Small intestine (tissue), 7 donors: ENCODE measurements around the gene HUS1B. TPM values are rescaled to one million over a fixed set of nuclear protein-coding genes. Genes with fewer than 3 reads are reported as not detected.
A peak's percentile ranks its signal among the peaks of the same experiment; 100 is the strongest.

ENCODE experiments used
- DNase-seq, 2 donors: peaks; one replicate each; pipeline versions ENCODE4 v3.0.0 to v3.0.0-alpha.2; 2013
- FAIRE-seq: peaks from 2 replicates; lab custom pipeline; 2012; peaks lifted over from hg19 to GRCh38; lab: Jason Lieb, UNC
- H3K27ac ChIP-seq, 3 donors: one replicate each; pipeline ENCODE4 v1.5.1; 2013; ENCODE audit warnings: low read length in 2 of 3, mild to moderate bottlenecking in 2 of 3, control low read depth in 1 of 3, inconsistent platforms in 1 of 3, low read depth in 1 of 3, moderate library complexity in 1 of 3
- H3K27me3 ChIP-seq, 3 donors: one replicate each; pipeline ENCODE4 v1.6.1; 2013; ENCODE audit warnings: low read length in 3 of 3, inconsistent platforms in 1 of 3; ENCODE audit not compliant: control insufficient read depth in 3 of 3, insufficient read depth in 3 of 3
- H3K36me3 ChIP-seq, 3 donors: one replicate each; pipeline ENCODE4 v1.6.1; 2013; ENCODE audit warnings: low read length in 3 of 3, inconsistent platforms in 1 of 3, low read depth in 1 of 3, mild to moderate bottlenecking in 1 of 3, moderate library complexity in 1 of 3; ENCODE audit not compliant: control insufficient read depth in 3 of 3, insufficient read depth in 2 of 3
- H3K4me1 ChIP-seq, 3 donors: one replicate each; pipeline ENCODE4 v1.6.1; 2013; ENCODE audit warnings: low read length in 2 of 3, inconsistent platforms in 1 of 3, low read depth in 1 of 3, mild to moderate bottlenecking in 1 of 3, moderate library complexity in 1 of 3; ENCODE audit not compliant: control insufficient read depth in 3 of 3, insufficient read depth in 2 of 3
- H3K4me3 ChIP-seq, 3 donors: one replicate each; pipeline ENCODE4 v1.5.1; 2013; ENCODE audit warnings: low read length in 3 of 3, control low read depth in 1 of 3, inconsistent platforms in 1 of 3, low read depth in 1 of 3, mild to moderate bottlenecking in 1 of 3, moderate library complexity in 1 of 3
- H3K9me3 ChIP-seq, 2 donors: one replicate each; pipeline ENCODE4 v1.6.1; 2013; ENCODE audit warnings: low read depth in 1 of 2, low read length in 1 of 2; ENCODE audit not compliant: control insufficient read depth in 2 of 2, insufficient read depth in 1 of 2
- WGBS, 3 donors: extraction: QIAGEN DNeasy Blood & Tissue Kit; methylation state at CpG; one replicate each; pipeline ENCODE4 v1.1.7; 2013; 5-methylcytosine and 5-hydroxymethylcytosine counted together
- polyA plus RNA-seq, 4 donors: library from polyadenylated mRNA; stranded (reverse) in 3 of 4; unstranded in 1 of 4; fragments of 200-250 nt in 3 of 4; fragments of 120-200 nt in 1 of 4; gene quantifications; one replicate each; pipeline versions ENCODE4 v1.2.1 to v1.2.3, GENCODE V29; 2013
- donor health status: healthy with polysubstance abuse.
- donor health status: control.
- donor health status: control.
- donor health status: Bipolar disorder and iron deficiency.
- donor health status: healthy.

The HUS1B gene
- polyA plus RNA-seq, 4 donors, result 0.19 to 0.27 TPM; not detected in 2

DNA sequence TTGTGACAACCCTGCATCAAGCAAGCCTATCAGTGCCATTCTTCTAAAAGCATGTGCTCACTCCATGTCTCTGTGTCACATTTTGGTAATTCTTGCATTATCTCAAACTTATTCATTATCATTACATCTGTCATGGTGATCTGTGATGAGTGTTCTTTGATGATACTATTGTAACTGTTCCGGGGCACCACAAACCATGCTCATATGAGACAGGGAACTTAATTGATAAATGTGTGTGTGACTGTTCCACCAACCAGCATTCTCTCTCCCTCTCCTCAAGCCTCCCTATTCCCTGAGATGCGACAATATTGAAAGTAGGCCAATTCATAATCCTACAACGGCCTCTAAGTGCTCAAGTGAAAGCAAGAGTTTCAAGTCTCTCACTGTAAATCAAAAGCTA is 4.0 kb downstream of the HUS1B start:
- no peak for FAIRE-seq
- DNase-seq, result no peak
- Histone ChIP-seq H3K27me3 (no peaks in the 10 kb centered on the region), H3K4me3 (no peak overlapping the region), H3K36me3 (peaks cover 4 to 9% (median 6%) of the 10 kb centered on the region in 3 donors), H3K9me3 (no peaks in the 10 kb centered on the region), H3K27ac (peak overlapping the region in 1 of 3 donors; percentile 16), H3K4me1 (no peaks in the 10 kb centered on the region)
- WGBS, 3 donors, result 67 to 82% (median 71%) methylated on average over 3 of the region's 3 CpGs

DNA sequence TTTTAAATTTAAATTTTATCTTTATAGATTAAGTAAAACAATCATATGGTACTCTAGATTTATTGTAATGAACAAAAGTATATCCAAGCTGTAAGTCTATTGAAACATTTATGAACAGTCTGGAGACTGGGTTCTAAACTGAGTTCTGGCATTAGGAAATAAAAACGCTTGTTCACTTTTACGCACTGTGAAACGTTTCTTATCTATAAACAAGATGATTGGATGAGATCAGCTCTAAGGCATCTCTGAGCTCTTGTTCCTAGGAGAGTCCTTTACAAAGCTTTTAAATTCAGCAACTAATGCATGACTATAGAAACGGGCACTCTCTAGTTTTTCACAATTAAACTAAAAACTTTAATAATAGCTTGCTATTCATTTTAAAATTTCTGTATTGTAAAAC is 6.8 kb downstream of the HUS1B start:
- H3K36me3 ChIP-seq, result no peaks in the 10 kb centered on the region
- FAIRE-seq, result no peak
- WGBS, 3 donors, result 68 to 73% (median 73%) methylated on average over 4 of the region's 4 CpGs
- DNase-seq, result no peak
- no peak overlapping the region for H3K27ac ChIP-seq
- H3K4me1 ChIP-seq, result no peaks in the 10 kb centered on the region
- H3K9me3 ChIP-seq, result no peaks in the 10 kb centered on the region
- no peak overlapping the region for H3K4me3 ChIP-seq
- no peaks in the 10 kb centered on the region for H3K27me3 ChIP-seq

DNA sequence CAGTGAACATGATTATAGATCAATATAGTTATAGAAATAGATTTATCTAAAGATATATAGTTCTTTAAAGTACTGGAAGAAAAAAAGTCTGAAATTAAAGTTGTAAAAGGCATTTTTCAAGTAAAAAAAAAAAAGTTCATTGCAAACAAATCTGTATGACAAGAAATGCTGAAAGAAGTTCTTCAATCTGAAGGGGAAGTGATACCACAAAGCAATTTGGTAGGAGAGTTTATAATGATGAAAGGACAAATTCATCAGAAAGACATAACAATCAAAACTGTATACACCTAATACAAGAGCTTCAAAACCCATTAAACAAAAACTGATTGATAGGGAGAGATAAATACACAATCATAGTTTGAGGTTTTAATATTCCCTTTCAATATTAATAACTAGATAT is 14.1 kb downstream of the HUS1B start:
- Histone ChIP-seq H3K9me3 (peaks cover 0 to 4% of the 10 kb centered on the region in 2 donors), H3K4me3 (no peak overlapping the region), H3K27me3 (no peaks in the 10 kb centered on the region), H3K4me1 (no peaks in the 10 kb centered on the region), H3K27ac (no peak overlapping the region), H3K36me3 (no peaks in the 10 kb centered on the region)
- no peak for FAIRE-seq
- DNase-seq, result no peak

DNA sequence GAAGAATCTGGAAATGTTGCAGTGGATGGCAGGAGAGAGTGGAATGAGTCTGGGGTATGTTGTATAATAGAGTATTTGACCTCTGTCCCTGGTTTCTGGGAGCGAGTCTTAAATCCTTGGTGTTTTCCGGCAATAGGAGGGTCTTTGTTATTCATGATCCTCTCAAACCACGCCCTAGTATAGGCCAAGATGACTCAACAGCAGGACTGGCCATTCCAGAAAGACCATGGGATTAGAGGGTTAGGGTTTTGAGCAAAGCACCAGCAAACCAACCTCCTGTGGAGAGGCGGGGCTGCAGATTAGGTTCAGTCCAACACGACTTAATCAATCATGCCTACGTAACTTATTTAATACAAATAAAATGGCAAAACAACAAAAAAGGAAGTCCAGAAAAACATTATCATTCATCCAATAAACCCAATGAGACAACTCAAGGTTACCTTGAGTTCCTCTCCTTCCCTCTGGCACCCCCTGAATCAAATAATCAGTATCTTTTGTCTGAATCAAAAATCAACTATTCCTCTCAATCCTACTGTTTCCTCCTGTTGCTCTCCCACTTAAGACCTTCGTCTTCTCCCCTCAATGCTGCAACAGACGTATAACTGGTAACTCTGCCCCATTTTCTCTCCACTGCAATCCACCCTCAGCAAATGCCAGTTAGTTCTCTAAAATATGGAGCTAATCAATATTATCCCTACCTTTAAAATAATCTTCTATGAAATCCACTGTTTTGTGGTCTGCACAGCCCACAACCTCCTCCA is 15.5 kb downstream of the HUS1B start:
- H3K4me1 ChIP-seq, result no peaks in the 10 kb centered on the region
- H3K27ac ChIP-seq, result no peak overlapping the region
- no peak for FAIRE-seq
- H3K9me3 ChIP-seq, result peaks cover 0 to 4% of the 10 kb centered on the region in 2 donors
- peaks cover 0 to 2% (median 0%) of the 10 kb centered on the region in 3 donors for H3K36me3 ChIP-seq
- H3K4me3 ChIP-seq, result no peak overlapping the region
- WGBS, 3 donors, result 95 to 97% (median 96%) methylated on average over 8 of the region's 8 CpGs
- DNase-seq, result no peak
- no peaks in the 10 kb centered on the region for H3K27me3 ChIP-seq

DNA sequence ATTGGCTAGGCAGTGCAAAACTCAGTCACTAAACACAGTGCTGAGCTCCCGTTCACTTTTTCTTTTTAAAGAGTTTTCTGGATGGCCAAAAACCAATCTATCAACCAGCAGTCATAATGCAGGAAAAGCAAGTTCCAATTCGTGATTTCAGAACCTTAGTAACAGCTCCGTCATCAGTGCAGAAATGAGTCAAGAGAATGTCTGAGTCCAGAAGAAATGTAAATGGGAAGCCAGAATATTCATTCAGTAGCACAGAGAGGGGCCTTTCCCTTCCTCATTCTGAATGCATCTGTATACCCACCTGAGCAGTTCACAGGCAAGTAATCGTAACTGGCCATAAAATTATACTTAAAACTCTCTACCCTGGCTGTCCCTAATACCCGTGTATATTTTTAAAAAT is 20.4 kb downstream of the HUS1B start:
- Histone ChIP-seq H3K27me3 (no peaks in the 10 kb centered on the region), H3K4me1 (no peaks in the 10 kb centered on the region), H3K36me3 (peaks cover 2 to 5% (median 2%) of the 10 kb centered on the region in 3 donors), H3K27ac (no peak overlapping the region), H3K4me3 (no peak overlapping the region), H3K9me3 (peaks cover 0 to under 1% of the 10 kb centered on the region in 2 donors)
- no peak for DNase-seq
- no peak for FAIRE-seq
- WGBS, 3 donors, result 58 to 74% (median 59%) methylated on average over 5 of the region's 5 CpGs

DNA sequence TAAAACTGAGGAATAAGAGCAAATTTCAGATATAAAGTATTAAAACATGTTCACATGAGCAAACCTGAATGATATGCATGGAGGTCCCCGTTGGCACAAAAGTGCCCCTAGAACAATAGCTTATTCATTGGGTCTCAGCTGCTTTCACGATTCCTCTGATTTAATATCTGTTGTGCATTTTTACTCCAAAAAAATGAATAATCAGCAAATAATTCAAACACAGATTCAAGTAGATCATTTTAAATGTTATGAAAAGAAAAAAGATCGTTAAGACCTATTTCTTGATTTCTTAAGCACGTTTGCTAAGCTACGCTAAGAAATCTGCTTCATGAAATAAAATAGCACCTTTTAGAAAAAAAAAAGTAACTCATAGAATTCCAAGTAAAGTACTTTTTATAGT is 21.7 kb downstream of the HUS1B start:
- H3K9me3 ChIP-seq, result no peaks in the 10 kb centered on the region
- no peak overlapping the region for H3K4me3 ChIP-seq
- H3K36me3 ChIP-seq, result peaks cover 2 to 9% (median 2%) of the 10 kb centered on the region in 3 donors
- no peak for DNase-seq
- no peak for FAIRE-seq
- H3K4me1 ChIP-seq, result no peaks in the 10 kb centered on the region
- no peak overlapping the region for H3K27ac ChIP-seq
- 92 to 96% (median 94%) methylated on average over 5 of the region's 5 CpGs for WGBS, 3 donors
- no peaks in the 10 kb centered on the region for H3K27me3 ChIP-seq

DNA sequence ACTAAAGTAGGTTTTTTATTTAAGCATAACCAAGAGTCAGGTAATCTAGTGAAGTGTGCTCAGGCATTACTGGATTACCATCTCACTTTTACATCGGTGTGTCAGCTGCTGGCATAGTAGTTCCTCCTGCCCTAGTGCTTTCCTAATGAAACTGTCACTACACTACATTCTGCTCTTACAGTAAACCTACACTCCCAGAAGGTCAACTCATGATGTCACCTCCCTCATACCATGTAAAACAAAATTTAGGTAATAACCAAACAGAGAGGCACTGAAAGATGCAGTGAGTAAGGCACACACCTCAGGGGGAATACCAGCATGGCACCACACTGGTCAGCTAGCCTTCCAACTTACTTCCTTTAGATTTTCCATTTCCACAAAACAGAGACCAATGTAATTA is 23.3 kb downstream of the HUS1B start:
- H3K27me3 ChIP-seq, result no peaks in the 10 kb centered on the region
- H3K9me3 ChIP-seq, result no peaks in the 10 kb centered on the region
- WGBS, 3 donors, result 88 to 100% (median 88%) methylated on average over 1 of the region's 1 CpG
- peaks cover 2 to 9% (median 2%) of the 10 kb centered on the region in 3 donors for H3K36me3 ChIP-seq
- H3K4me1 ChIP-seq, result no peaks in the 10 kb centered on the region
- no peak overlapping the region for H3K27ac ChIP-seq
- H3K4me3 ChIP-seq, result no peak overlapping the region
- no peak for DNase-seq
- no peak for FAIRE-seq

DNA sequence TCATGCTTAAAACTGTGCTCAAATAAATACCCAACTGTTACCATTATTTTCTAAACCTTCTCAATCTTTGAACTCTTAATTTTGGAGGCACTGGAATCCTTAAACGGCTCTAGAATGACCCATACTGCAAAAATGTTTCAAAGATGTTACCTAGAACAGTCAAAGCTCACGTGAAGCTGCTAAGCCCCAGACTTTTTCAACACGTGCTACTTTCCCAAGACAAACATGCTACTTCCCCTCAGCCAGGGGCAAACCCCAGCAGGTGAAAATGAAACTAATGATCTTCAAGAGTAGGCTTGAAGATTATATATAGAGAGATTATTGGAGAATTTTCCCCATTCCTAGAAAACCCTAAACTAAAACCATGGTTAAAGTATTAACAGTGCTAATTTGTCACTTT is 28.1 kb downstream of the HUS1B start:
- no peaks in the 10 kb centered on the region for H3K9me3 ChIP-seq
- 65 to 82% (median 69%) methylated on average over 3 of the region's 3 CpGs for WGBS, 3 donors
- no peak overlapping the region for H3K4me3 ChIP-seq
- FAIRE-seq (no peak), DNase-seq (no peak)
- no peak overlapping the region for H3K27ac ChIP-seq
- H3K27me3 ChIP-seq, result no peaks in the 10 kb centered on the region
- no peaks in the 10 kb centered on the region for H3K4me1 ChIP-seq
- H3K36me3 ChIP-seq, result peaks cover 0 to 9% (median 0%) of the 10 kb centered on the region in 3 donors

DNA sequence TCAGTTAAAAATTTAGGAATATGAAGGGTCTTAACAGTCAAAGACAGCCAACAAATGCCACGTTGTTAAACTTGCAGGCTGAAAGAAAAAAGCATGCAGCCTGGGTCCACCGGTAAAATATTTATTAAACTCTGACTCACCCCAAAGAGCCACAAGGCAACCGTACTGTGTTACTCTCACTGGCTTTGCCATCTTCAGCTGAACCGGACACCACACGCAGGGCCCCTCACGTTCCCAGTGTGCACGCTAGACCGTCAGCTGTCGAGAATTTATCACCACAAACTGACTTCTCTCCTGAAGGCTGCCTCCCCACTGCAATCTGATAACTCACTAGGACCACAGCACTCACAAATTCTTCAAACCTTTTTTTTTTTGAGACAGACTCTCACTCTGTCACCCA is 30.7 kb downstream of the HUS1B start:
- DNase-seq, result no peak
- 83 to 95% (median 93%) methylated on average over 9 of the region's 9 CpGs for WGBS, 3 donors
- Histone ChIP-seq H3K27ac (no peak overlapping the region), H3K27me3 (no peaks in the 10 kb centered on the region), H3K4me3 (no peak overlapping the region), H3K4me1 (no peaks in the 10 kb centered on the region), H3K9me3 (no peaks in the 10 kb centered on the region), H3K36me3 (peaks cover 0 to 16% (median 0%) of the 10 kb centered on the region in 3 donors)
- FAIRE-seq, result no peak
